Loucy (cell line): ENCODE results near the gene HS6ST3.

Experiments
- H2AFZ ChIP-seq: fragments of 200-600 bp; sonication (generic); 2 replicates; pipeline ENCODE4 v1.6.0; 2016; ENCODE audit warnings: antibody characterized with exemption, mild to moderate bottlenecking, low read length, moderate library complexity
- H3F3A ChIP-seq: fragments of 200-600 bp; 2 replicates; pipeline ENCODE4 v1.6.0; 2016; ENCODE audit warnings: antibody characterized with exemption, low read depth, mild to moderate bottlenecking
- H3K27me3 ChIP-seq: fragments of 200-600 bp; sonication (generic); 2 replicates; pipeline ENCODE4 v1.6.1; 2014; ENCODE audit warnings: low read length, mild to moderate bottlenecking; ENCODE audit not compliant: insufficient read depth, poor library complexity, severe bottlenecking
- H3K36me3 ChIP-seq: fragments of 200-600 bp; sonication (generic); 2 replicates; pipeline ENCODE4 v1.6.1; 2016; ENCODE audit warnings: low read length; ENCODE audit not compliant: insufficient read depth
- H3K4me1 ChIP-seq: fragments of 200-600 bp; sonication (generic); 2 replicates; pipeline ENCODE4 v1.5.1; 2014; ENCODE audit warnings: low read length, mild to moderate bottlenecking; ENCODE audit not compliant: insufficient read depth, poor library complexity, severe bottlenecking
- H3K4me2 ChIP-seq: fragments of 200-600 bp; sonication (generic); 2 replicates; pipeline ENCODE4 v1.6.0; 2014; ENCODE audit warnings: antibody characterized with exemption, low read length, low read depth, mild to moderate bottlenecking; ENCODE audit not compliant: poor library complexity, severe bottlenecking
- H3K4me3 ChIP-seq: fragments of 200-600 bp; sonication (generic); 2 replicates; pipeline ENCODE4 v1.5.1; 2014; ENCODE audit warnings: low read length, mild to moderate bottlenecking, mixed read lengths; ENCODE audit not compliant: poor library complexity, severe bottlenecking
- H3K79me2 ChIP-seq: fragments of 200-600 bp; sonication (generic); 2 replicates; pipeline ENCODE4 v1.6.1; 2014; ENCODE audit warnings: low read length; ENCODE audit not compliant: insufficient read depth
- H3K9ac ChIP-seq: fragments of 200-600 bp; sonication (generic); 2 replicates; pipeline ENCODE4 v1.6.0; 2014; ENCODE audit warnings: mild to moderate bottlenecking, low read depth, low read length, moderate library complexity; ENCODE audit not compliant: poor library complexity, severe bottlenecking
- H3K9me2 ChIP-seq: fragments of 200-600 bp; sonication (generic); replicated peaks from 2 replicates; pipeline ENCODE4 v1.6.1; 2016; ENCODE audit warnings: low read depth, low read length, mixed read lengths
- H3K9me3 ChIP-seq: fragments of 200-600 bp; sonication (generic); 2 replicates; pipeline ENCODE4 v1.6.1; 2014; ENCODE audit warnings: mild to moderate bottlenecking, antibody characterized with exemption, low read length, low read depth; ENCODE audit not compliant: insufficient read depth
- H4K20me1 ChIP-seq: fragments of 200-600 bp; sonication (generic); 2 replicates; pipeline ENCODE4 v1.6.0; 2014; ENCODE audit warnings: antibody characterized with exemption, low read length, mild to moderate bottlenecking; ENCODE audit not compliant: insufficient read depth, poor library complexity, severe bottlenecking
- EZH2phosphoT487 ChIP-seq: fragments of 200-600 bp; IDR thresholded peaks from 2 replicates; pipeline ENCODE4 v1.6.1; 2018; ENCODE audit warnings: antibody characterized with exemption, mild to moderate bottlenecking, moderate library complexity, borderline replicate concordance
- TF ChIP-seq, protein P1 (sequence below): fragments of 200-600 bp; sonication (generic); conservative IDR thresholded peaks from 2 replicates; pipeline ENCODE4 v1.5.1; 2014; ENCODE audit warnings: mild to moderate bottlenecking, antibody characterized with exemption, low read length

The HS6ST3 gene

GRCh38 chr13:96850538-96851145 lies 760.7 kb downstream of the HS6ST3 start:
- H3K79me2 ChIP-seq = no peaks in the 10 kb centered on the region
- TF ChIP-seq, protein P1, sequence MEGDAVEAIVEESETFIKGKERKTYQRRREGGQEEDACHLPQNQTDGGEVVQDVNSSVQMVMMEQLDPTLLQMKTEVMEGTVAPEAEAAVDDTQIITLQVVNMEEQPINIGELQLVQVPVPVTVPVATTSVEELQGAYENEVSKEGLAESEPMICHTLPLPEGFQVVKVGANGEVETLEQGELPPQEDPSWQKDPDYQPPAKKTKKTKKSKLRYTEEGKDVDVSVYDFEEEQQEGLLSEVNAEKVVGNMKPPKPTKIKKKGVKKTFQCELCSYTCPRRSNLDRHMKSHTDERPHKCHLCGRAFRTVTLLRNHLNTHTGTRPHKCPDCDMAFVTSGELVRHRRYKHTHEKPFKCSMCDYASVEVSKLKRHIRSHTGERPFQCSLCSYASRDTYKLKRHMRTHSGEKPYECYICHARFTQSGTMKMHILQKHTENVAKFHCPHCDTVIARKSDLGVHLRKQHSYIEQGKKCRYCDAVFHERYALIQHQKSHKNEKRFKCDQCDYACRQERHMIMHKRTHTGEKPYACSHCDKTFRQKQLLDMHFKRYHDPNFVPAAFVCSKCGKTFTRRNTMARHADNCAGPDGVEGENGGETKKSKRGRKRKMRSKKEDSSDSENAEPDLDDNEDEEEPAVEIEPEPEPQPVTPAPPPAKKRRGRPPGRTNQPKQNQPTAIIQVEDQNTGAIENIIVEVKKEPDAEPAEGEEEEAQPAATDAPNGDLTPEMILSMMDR = no peak
- no peak for TF ChIP-seq EZH2phosphoT487

GRCh38 chr13:96851856-96852445 lies 762.0 kb downstream of the HS6ST3 start:
- no peaks in the 10 kb centered on the region for H3K36me3 ChIP-seq
- no peaks in the 10 kb centered on the region for H3K27me3 ChIP-seq
- H4K20me1 ChIP-seq = no peaks in the 10 kb centered on the region
- no peaks in the 10 kb centered on the region for H3K4me1 ChIP-seq
- no peaks in the 10 kb centered on the region for H3K79me2 ChIP-seq
- no peaks in the 10 kb centered on the region for H3F3A ChIP-seq
- TF ChIP-seq, protein P1 = no peak
- no peak for TF ChIP-seq EZH2phosphoT487
- no peak overlapping the region for H3K9ac ChIP-seq
- no peak overlapping the region for H3K4me2 ChIP-seq
- no peak overlapping the region for H3K4me3 ChIP-seq
- no peak overlapping the region for H2AFZ ChIP-seq
- H3K9me3 ChIP-seq = no peaks in the 10 kb centered on the region; the same call in 1 of the 2 replicates
- H3K9me2 ChIP-seq = no peaks in the 10 kb centered on the region

More at GRCh38 chr13:96850538-96851145, 760.7 kb downstream of the HS6ST3 start:
- H2AFZ ChIP-seq = no peak overlapping the region
- H3K36me3 ChIP-seq = no peaks in the 10 kb centered on the region
- H3K9ac ChIP-seq = no peak overlapping the region
- no peak overlapping the region for H3K4me2 ChIP-seq
- no peaks in the 10 kb centered on the region for H3K27me3 ChIP-seq
- no peaks in the 10 kb centered on the region for H3K4me1 ChIP-seq
- H4K20me1 ChIP-seq = no peaks in the 10 kb centered on the region
- H3K9me3 ChIP-seq = no peaks in the 10 kb centered on the region; the same call in 1 of the 2 replicates
- no peak overlapping the region for H3K4me3 ChIP-seq
- H3F3A ChIP-seq = no peaks in the 10 kb centered on the region
- no peaks in the 10 kb centered on the region for H3K9me2 ChIP-seq

GRCh38 chr13:96858133-96858826 lies 768.4 kb downstream of the HS6ST3 start:
- Histone ChIP-seq H3K9me2 (no peaks in the 10 kb centered on the region), H3K79me2 (no peaks in the 10 kb centered on the region), H3F3A (no peaks in the 10 kb centered on the region), H3K9ac (no peak overlapping the region), H4K20me1 (peaks cover 3% of the 10 kb centered on the region), H3K4me2 (no peak overlapping the region), H3K4me1 (no peaks in the 10 kb centered on the region), H2AFZ (no peak overlapping the region), H3K9me3 (0 out of 2 replicates have a peak, but pooled peaks cover 3% of the 10 kb centered on the region), H3K27me3 (no peaks in the 10 kb centered on the region), H3K4me3 (no peak overlapping the region), H3K36me3 (no peaks in the 10 kb centered on the region)
- TF ChIP-seq EZH2phosphoT487 = no peak
- TF ChIP-seq, protein P1 = no peak
